ENCODE data around the gene SRPK3.

SRPK3 gene

GRCh38 chrX:153770601-153771414 lies 10.0 kb upstream of the SRPK3 start:
- no peak for DNase-seq

GRCh38 chrX:153771415-153772315 lies 9.2 kb upstream of the SRPK3 start:
- DNase-seq, result no peak

DNA sequence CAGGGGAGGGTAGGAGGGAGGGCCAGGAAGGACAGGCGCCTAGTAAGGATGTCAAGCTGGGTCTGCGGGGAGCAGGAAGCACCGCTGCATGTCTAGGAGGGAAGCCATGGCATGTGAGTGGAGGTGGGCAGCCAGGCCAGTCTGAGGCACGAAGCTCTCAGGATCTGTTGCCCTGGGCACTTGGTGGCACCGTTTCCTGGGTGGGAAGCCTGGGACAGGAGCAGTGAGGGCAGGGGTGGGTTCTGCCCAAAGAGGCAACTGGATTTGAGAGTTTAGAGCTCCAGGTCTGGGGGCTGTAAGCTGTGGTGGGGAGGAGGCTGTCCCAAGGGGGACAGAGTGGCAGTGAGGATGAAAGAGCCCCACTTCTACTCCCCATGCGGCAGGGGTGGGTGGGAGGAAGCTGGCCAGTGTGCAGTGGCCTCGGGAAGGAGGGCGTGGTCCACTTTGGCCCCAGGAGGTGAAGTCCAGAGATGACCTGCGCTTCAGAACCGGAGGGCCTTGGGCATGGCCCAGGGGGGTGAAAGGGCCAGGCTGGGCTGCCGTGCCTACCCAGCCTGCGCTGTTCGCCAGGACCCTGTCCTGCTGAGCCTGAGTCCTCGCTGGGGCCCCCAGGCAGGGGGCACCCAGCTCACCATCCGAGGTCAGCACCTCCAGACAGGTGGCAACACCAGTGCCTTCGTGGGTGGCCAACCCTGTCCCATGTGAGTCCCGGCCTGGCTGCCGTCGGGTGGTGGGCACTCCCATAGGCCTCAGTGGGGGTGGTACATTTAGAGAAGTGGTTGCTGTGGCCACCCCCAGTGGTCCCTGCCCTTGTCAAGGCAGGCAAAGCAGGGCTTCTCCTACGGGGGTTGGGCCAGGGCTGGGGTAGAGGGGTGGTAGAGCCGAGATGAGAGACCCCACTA lies 8.3 kb upstream of the SRPK3 start:
- DNase-seq, result no peak

DNA sequence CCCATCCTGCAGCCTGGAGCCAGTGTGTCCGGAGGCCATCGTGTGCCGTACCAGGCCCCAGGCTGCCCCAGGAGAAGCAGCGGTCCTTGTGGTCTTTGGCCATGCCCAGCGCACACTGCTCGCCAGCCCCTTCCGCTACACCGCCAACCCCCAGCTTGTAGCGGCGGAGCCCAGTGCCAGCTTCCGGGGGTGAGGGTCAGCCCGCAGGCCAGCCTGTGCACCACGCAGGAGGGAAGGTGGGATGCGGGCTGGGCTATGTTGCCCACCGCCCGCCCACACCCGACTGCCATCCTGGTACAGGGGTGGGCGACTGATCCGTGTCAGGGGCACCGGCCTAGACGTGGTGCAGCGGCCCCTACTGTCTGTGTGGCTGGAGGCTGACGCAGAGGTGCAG lies 7.6 kb upstream of the SRPK3 start:
- no peak for DNase-seq

GRCh38 chrX:153773741-153774575 lies 6.9 kb upstream of the SRPK3 start:
- no peak for DNase-seq

DNA sequence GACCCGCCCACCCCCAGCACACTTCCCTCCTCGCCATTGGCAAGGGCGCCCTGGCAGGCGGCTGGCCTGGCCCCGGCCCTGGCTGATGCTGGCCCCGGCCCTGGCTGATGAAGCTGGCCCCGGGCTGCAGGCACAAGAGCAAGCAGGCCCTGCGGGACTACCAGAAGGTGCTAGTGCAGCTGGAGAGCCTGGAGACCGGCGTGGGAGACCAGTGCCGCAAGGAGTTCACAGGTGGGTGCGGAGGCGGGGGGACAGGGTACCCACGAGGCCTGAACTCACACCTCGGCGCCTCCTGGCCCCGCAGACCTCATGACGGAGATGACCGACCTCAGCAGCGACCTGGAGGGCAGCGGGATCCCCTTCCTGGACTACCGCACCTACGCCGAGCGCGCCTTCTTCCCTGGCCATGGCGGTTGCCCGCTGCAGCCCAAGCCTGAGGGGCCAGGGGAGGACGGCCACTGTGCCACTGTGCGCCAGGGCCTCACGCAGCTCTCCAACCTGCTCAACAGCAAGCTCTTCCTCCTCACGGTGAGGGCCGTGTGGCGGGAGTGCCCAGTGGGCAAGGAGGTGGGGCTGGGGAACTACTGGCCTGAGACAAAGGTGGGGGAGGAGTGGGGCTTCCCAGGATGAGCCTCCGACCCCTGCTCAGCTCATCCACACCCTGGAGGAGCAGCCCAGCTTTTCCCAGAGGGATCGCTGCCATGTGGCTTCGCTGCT lies 6.1 kb upstream of the SRPK3 start:
- no peak for DNase-seq

DNA sequence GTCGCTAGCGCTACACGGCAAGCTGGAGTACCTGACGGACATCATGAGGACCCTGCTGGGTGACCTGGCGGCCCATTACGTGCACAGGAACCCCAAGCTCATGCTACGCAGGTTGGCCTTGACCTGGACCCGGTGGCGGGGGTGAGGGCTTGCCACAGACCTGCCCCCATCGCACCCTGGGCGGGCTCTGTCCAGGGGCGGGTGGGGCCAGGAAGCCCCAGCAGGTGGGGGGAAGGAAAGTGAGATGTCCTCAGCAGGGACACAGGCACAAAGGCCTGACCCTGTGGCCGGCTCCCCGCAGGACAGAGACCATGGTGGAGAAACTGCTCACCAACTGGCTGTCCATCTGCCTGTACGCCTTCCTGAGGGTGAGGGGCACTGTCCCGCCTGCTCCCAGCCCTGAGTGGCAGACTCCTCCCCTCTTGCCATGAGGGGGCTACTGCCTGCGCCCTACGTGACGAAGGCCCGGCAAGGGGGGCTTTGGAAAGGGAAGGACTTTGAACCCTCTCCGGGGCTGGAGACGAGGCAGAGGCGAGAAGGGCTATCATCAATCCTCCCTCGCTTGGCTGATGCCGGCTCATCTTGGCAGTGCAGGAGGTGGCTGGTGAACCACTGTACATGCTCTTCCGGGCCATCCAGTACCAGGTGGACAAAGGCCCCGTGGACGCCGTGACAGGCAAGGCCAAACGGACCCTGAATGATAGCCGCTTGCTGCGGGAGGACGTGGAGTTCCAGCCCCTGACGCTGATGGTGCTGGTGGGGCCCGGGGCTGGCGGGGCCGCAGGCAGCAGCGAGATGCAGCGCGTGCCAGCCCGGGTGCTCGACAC lies 5.3 kb upstream of the SRPK3 start:
- DNase-seq, result no peak

DNA sequence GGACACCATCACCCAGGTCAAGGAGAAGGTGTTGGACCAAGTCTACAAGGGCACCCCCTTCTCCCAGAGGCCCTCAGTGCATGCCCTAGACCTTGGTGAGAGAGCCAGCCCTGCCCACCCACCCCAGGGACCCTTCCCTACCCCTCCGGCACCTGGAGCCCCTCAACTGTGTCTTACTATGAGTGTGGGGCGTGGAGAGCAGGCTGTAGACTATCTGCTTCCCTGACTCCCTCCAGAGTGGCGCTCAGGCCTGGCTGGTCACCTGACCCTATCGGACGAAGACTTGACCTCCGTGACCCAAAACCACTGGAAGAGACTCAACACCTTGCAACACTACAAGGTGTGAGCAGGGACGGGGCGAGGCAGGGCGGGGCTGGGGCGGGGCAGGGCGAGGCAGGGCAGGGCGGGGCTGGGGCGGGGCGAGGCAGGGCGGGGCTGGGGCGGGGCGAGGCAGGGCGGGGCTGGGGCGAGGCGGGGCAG lies 4.7 kb upstream of the SRPK3 start:
- no peak for DNase-seq

- DNase-seq, result no peak
Measured at GRCh38 chrX:153776611-153777045, 4.2 kb upstream of the SRPK3 start.

GRCh38 chrX:153777261-153778090 lies 3.4 kb upstream of the SRPK3 start:
- DNase-seq, result no peak

DNA sequence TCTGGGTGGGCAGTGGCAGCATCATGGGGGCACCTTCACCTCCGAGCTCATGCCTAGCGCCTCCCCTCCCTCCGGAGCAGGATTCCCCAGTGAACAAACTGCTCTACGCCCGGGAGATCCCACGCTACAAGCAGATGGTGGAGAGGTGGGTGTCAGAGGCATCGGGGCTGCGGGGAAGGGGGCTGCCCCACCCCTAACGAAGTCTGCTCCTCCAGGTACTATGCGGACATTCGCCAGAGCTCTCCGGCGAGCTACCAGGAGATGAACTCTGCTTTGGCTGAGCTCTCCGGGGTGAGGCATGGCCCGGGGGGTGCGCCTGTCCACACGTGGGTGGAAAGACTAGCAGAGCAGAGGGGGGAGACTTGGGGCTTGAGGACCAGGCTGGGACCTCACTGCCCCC lies 2.7 kb upstream of the SRPK3 start:
- no peak for DNase-seq

DNA sequence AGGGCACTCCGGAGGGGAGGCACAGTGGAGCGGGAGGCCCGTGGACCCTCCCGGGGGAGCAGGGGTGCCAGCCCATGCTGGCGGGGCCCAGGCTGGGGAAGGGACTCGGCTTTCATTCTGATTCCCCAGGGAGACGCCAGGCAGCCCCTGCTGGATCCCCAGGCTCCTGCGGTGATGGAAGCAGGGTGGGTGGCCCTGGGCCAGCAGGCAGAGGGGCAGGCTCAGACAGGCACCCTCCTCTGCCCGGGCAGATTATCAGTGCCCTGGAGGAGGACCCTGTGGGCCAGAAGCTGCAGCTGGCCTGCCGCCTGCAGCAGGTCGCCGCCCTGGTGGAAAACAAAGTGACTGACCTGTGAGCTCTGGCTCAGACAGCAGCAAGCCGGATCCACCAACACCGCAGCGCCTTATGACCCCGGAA lies 2.1 kb upstream of the SRPK3 start:
- DNase-seq, result no peak

DNA sequence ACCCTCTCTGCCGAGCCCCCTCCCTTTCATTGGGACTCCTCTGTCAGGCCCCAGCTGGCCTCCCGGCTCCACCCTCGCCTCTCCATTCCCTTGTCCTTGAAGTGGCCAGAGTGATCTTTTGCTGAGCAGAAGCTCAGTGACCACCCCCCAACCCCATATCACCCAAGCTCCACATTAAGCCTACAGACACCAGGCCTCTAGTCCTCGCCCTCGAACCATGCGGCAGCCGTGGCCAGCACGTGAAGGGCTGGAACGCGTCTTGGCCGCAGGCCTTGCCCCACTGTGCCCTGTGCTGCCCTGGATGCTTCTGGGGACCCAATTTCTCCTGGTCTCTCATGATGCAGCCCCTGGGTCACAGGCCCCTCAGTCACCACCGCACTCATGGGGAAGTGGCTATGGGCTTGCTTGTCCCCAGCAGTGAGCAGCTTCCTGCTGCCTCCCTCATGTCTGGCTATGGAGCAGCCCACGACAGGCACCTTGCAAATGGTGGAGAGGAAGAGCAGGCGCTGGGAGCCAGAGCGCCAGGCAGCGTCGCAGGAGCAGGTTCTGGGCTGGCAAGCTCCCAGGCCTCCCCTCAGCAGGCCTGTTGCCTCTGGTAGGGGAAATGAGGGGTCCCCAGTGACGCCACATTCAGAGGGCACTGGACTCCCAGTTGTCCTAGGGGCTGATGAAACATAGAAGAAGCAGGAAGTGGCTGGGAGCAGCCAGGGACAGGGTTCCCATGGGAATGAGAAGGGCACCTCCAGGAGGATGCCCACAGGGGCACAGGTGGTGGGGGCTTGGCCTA lies 757 bp upstream of the SRPK3 start:
- no peak for DNase-seq

- peak in 5 of 56 donors; percentile 10 to 41 (median 27) for DNase-seq
Measured at GRCh38 chrX:153781428-153782047, 697 bp downstream of the SRPK3 start.

DNA sequence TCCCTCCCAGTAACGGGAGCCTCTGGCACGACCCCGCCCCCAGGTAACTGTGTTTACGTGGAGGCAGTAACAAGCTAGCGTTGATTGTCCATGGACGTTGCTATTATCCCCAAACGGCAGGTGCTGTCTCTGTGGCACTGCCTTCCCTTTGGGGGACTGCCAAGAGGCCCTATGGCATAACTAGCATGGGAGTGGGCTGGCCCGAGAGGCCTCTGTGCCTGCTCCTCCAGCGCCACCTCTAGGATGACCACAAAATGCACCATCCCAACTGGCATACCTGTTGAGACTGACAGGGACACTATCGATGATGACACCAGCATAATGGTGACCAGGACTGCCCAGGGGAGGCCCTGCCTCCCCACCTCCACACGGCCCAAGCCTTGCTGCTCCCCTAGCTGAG lies 1.5 kb downstream of the SRPK3 start:
- peak in 8 of 56 donors; percentile 8 to 53 (median 25) for DNase-seq

- DNase-seq, result no peak
Measured at GRCh38 chrX:153782871-153783270, 2.0 kb downstream of the SRPK3 start.
